BE2C (cell line): ENCODE measurements around the gene NF1.
A peak's percentile ranks its signal among the peaks of the same experiment; 100 is the strongest.

ENCODE experiments used
- DNase-seq: peaks from one replicate; pipeline ENCODE4 v3.0.0-alpha.2; 2020
- H3K27me3 ChIP-seq: fragments of 250-450 bp; sonication (Bioruptor Pico); 2 replicates; pipeline ENCODE4 v1.5.1; 2020; ENCODE audit warnings: mild to moderate bottlenecking
- H3K36me3 ChIP-seq: fragments of 250-450 bp; sonication (Bioruptor Pico); 2 replicates; pipeline ENCODE4 v1.5.1; 2020; ENCODE audit warnings: mild to moderate bottlenecking
- H3K4me1 ChIP-seq: fragments of 250-450 bp; sonication (Bioruptor Pico); 2 replicates; pipeline ENCODE4 v1.5.1; 2020
- H3K4me3 ChIP-seq: 2 replicates; pipeline ENCODE4 v1.5.1; 2011; ENCODE audit warnings: low read depth, low read length
- H3K9me3 ChIP-seq: fragments of 250-450 bp; sonication (Bioruptor Pico); 2 replicates; pipeline ENCODE4 v1.5.1; 2020
- TF ChIP-seq, protein P1 (sequence below): IDR thresholded peaks from 2 replicates; pipeline ENCODE4 v1.5.1; 2012; ENCODE audit warnings: mild to moderate bottlenecking, low read depth, low read length

The NF1 gene

DNA sequence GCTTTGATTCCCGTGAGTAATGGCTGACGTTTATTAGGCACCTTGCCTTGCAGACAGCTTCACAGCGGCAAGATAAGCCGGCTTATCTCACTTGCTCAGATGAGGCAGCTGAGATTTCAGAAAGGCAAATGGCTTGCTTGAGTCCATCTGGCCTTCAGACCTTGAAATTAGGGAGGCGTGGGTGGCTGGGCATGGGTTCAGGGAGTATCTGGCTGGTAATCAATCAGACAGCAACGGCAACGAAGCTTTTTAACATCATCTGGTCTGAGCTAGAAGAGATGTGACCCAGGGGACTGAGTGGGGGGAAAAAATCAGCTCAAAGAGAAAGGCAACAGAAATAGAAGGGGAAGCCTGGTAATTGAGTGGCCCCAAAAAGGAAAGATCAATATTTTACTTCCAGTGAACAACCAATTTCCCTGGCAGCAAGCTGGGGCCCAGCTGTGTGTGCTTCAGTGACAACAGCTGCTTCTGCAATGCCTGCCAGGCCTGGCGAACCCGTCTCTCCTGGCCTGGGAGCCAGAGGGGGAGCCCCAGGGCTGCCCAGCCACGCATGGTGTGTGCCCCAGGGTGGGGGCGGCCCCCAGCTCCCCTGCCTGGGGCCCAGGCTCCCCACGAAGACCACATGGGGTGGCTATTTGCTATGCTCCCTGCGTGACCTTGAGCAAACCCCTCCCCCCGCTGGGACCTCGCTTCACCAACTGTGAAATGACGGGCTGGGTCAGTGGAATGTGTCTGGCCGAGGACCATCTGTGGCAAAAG, 330.7 kb downstream of the NF1 start:
- TF ChIP-seq, protein P1, sequence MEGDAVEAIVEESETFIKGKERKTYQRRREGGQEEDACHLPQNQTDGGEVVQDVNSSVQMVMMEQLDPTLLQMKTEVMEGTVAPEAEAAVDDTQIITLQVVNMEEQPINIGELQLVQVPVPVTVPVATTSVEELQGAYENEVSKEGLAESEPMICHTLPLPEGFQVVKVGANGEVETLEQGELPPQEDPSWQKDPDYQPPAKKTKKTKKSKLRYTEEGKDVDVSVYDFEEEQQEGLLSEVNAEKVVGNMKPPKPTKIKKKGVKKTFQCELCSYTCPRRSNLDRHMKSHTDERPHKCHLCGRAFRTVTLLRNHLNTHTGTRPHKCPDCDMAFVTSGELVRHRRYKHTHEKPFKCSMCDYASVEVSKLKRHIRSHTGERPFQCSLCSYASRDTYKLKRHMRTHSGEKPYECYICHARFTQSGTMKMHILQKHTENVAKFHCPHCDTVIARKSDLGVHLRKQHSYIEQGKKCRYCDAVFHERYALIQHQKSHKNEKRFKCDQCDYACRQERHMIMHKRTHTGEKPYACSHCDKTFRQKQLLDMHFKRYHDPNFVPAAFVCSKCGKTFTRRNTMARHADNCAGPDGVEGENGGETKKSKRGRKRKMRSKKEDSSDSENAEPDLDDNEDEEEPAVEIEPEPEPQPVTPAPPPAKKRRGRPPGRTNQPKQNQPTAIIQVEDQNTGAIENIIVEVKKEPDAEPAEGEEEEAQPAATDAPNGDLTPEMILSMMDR: no peak
- DNase-seq: peak; percentile 68
- H3K4me3 ChIP-seq: 0 out of 2 replicates have a peak overlapping the region, but pooled peaks have one; percentile 1

More for the DNA sequence above, 330.7 kb downstream of the NF1 start:
- H3K4me1 ChIP-seq: peaks cover 2% of the 10 kb centered on the region; the same call in 1 of the 2 replicates
- no peaks in the 10 kb centered on the region for H3K27me3 ChIP-seq
- no peaks in the 10 kb centered on the region for H3K36me3 ChIP-seq
- H3K9me3 ChIP-seq: no peaks in the 10 kb centered on the region
